WTC11 (cell line): ENCODE data around the gene CLEC7A. TPM values are rescaled to one million over a fixed set of nuclear protein-coding genes. Genes with fewer than 3 reads are reported as not detected.

Experiments
- ATAC-seq: fragments of 200-7000 bp; cut with Tn5 transposase; 2 replicates; pipeline ENCODE4 v1.10.0; 2021; ENCODE audit warnings: mild to moderate bottlenecking, moderate library complexity
- CTCF ChIA-PET: fragments of 300-600 bp; sonication (Branson Sonifier 250); formaldehyde crosslinking; loops from one replicate; lab custom pipeline; 2021; ENCODE audit warnings: antibody characterized with exemption; lab: Charles Lee
- POLR2A ChIA-PET: fragments of 350-600 bp; sonication (Branson Sonifier 250); formaldehyde crosslinking; loops from one replicate; lab custom pipeline; 2021; ENCODE audit warnings: antibody characterized with exemption; lab: Charles Lee
- DNase-seq: peaks from one replicate; pipeline ENCODE4 v3.0.0; 2021; ENCODE audit warnings: low spot score
- H3K27ac Mint-ChIP-seq: 2 replicates; pipeline ENCODE4 v1.8.0; 2021; ENCODE audit warnings: mixed read lengths
- H3K27me3 Mint-ChIP-seq: 2 replicates; pipeline ENCODE4 v1.8.0; 2021; ENCODE audit warnings: low read depth, mild to moderate bottlenecking, moderate library complexity, mixed read lengths
- H3K36me3 Mint-ChIP-seq: 2 replicates; pipeline ENCODE4 v1.8.0; 2021; ENCODE audit warnings: mixed read lengths
- H3K4me1 Mint-ChIP-seq: 2 replicates; pipeline ENCODE4 v1.8.0; 2022; ENCODE audit warnings: mixed read lengths
- H3K4me3 Mint-ChIP-seq: 2 replicates; pipeline ENCODE4 v1.8.0; 2021; ENCODE audit warnings: mild to moderate bottlenecking, moderate library complexity, mixed read lengths
- H3K9me3 Mint-ChIP-seq: 2 replicates; pipeline ENCODE4 v1.8.0; 2021; ENCODE audit warnings: mixed read lengths
- ELF4 ChIP-seq: sonication (generic); formaldehyde crosslinking; IDR thresholded peaks from 2 replicates; pipeline ENCODE4 v1.8.1; 2022; ENCODE audit warnings: low read depth, mild to moderate bottlenecking, moderate library complexity, missing genetic modification reagents
- ETV6 ChIP-seq: sonication (generic); formaldehyde crosslinking; IDR thresholded peaks from 2 replicates; pipeline ENCODE4 v1.8.1; 2022; ENCODE audit warnings: mild to moderate bottlenecking, missing genetic modification reagents
- FOXP4 ChIP-seq: sonication (generic); formaldehyde crosslinking; IDR thresholded peaks from 2 replicates; pipeline ENCODE4 v1.8.0; 2022; ENCODE audit warnings: mild to moderate bottlenecking, missing genetic modification reagents
- GRHL2 ChIP-seq: fragments of 250-450 bp; sonication (Bioruptor Pico); IDR thresholded peaks from 2 replicates; pipeline ENCODE4 v1.8.0; 2022; ENCODE audit warnings: mild to moderate bottlenecking, moderate library complexity; ENCODE audit not compliant: insufficient replicate concordance, severe bottlenecking
- JUN ChIP-seq: sonication (generic); formaldehyde crosslinking; IDR thresholded peaks from 2 replicates; pipeline ENCODE4 v1.8.0; 2023; ENCODE audit warnings: mild to moderate bottlenecking, missing genetic modification reagents
- MYBL2 ChIP-seq: sonication (generic); formaldehyde crosslinking; IDR thresholded peaks from 2 replicates; pipeline ENCODE4 v1.8.1; 2023; ENCODE audit warnings: mild to moderate bottlenecking, moderate library complexity, missing genetic modification reagents
- NFYB ChIP-seq: sonication (generic); formaldehyde crosslinking; conservative IDR thresholded peaks from 2 replicates; pipeline ENCODE4 v1.8.0; 2022; ENCODE audit warnings: low read depth, missing genetic modification reagents
- NR1H2 ChIP-seq: sonication (generic); formaldehyde crosslinking; IDR thresholded peaks from 2 replicates; pipeline ENCODE4 v1.9.0; 2021; ENCODE audit warnings: mild to moderate bottlenecking, moderate library complexity, missing genetic modification reagents
- PRDM15 ChIP-seq: sonication (generic); formaldehyde crosslinking; IDR thresholded peaks from 2 replicates; pipeline ENCODE4 v1.8.0; 2022; ENCODE audit warnings: missing genetic modification reagents
- RORB ChIP-seq: fragments of 250-450 bp; sonication (Bioruptor Pico); IDR thresholded peaks from 2 replicates; pipeline ENCODE4 v1.9.0; 2021; ENCODE audit warnings: mild to moderate bottlenecking
- TEAD4 ChIP-seq: sonication (generic); formaldehyde crosslinking; IDR thresholded peaks from 2 replicates; pipeline ENCODE4 v1.8.0; 2022; ENCODE audit warnings: mild to moderate bottlenecking, missing genetic modification reagents
- TP53 ChIP-seq: sonication (generic); formaldehyde crosslinking; IDR thresholded peaks from 2 replicates; pipeline ENCODE4 v1.8.1; 2023; ENCODE audit warnings: mild to moderate bottlenecking, missing genetic modification reagents
- ZBTB43 ChIP-seq: sonication (generic); formaldehyde crosslinking; IDR thresholded peaks from 2 replicates; pipeline ENCODE4 v1.8.1; 2023; ENCODE audit warnings: mild to moderate bottlenecking, missing genetic modification reagents
- ZNF232 ChIP-seq: sonication (generic); formaldehyde crosslinking; IDR thresholded peaks from 2 replicates; pipeline ENCODE4 v1.8.0; 2022; ENCODE audit warnings: mild to moderate bottlenecking, missing genetic modification reagents
- ZNF317 ChIP-seq: sonication (generic); formaldehyde crosslinking; IDR thresholded peaks from 2 replicates; pipeline ENCODE4 v1.8.1; 2023; ENCODE audit warnings: low read depth, mild to moderate bottlenecking, moderate library complexity, missing genetic modification reagents, borderline replicate concordance
- ZNF416 ChIP-seq: fragments of 250-450 bp; sonication (Bioruptor Pico); IDR thresholded peaks from 2 replicates; pipeline ENCODE4 v1.9.0; 2021; ENCODE audit warnings: mild to moderate bottlenecking, inconsistent platforms
- ZNF425 ChIP-seq: fragments of 250-450 bp; sonication (Bioruptor Pico); conservative IDR thresholded peaks from 2 replicates; pipeline ENCODE4 v1.9.0; 2021; ENCODE audit warnings: mild to moderate bottlenecking
- ZNF671 ChIP-seq: fragments of 250-450 bp; sonication (Bioruptor Pico); IDR thresholded peaks from 2 replicates; pipeline ENCODE4 v1.8.0; 2021; ENCODE audit warnings: mild to moderate bottlenecking
- total RNA-seq: library from RNA; stranded (reverse); gene quantifications from 3 replicates; pipeline ENCODE4 v1.2.3, GENCODE V29; 2021
- TF ChIP-seq, protein P1 (sequence below): sonication (generic); formaldehyde crosslinking; IDR thresholded peaks from 2 replicates; pipeline ENCODE4 v1.8.1; 2023; ENCODE audit warnings: mild to moderate bottlenecking, moderate library complexity, missing genetic modification reagents
- TF ChIP-seq, protein P2 (sequence below): sonication (generic); formaldehyde crosslinking; IDR thresholded peaks from 2 replicates; pipeline ENCODE4 v1.8.1; 2023; ENCODE audit warnings: mild to moderate bottlenecking, missing genetic modification reagents, borderline replicate concordance

Gene CLEC7A
- total RNA-seq, 1 experiment from 2014 or later = 0.48 TPM

- no peak for TF ChIP-seq PRDM15
- no peak for TF ChIP-seq ELF4 (CRISPR knock-in tag)
Observed at GRCh38 chr12:10101648-10102220, 28.3 kb downstream of the CLEC7A start (continued).

GRCh38 chr12:10101042-10101579 is 28.9 kb downstream of the CLEC7A start:
- no peak overlapping the region for H3K4me3 Mint-ChIP-seq
- TF ChIP-seq, protein P1, sequence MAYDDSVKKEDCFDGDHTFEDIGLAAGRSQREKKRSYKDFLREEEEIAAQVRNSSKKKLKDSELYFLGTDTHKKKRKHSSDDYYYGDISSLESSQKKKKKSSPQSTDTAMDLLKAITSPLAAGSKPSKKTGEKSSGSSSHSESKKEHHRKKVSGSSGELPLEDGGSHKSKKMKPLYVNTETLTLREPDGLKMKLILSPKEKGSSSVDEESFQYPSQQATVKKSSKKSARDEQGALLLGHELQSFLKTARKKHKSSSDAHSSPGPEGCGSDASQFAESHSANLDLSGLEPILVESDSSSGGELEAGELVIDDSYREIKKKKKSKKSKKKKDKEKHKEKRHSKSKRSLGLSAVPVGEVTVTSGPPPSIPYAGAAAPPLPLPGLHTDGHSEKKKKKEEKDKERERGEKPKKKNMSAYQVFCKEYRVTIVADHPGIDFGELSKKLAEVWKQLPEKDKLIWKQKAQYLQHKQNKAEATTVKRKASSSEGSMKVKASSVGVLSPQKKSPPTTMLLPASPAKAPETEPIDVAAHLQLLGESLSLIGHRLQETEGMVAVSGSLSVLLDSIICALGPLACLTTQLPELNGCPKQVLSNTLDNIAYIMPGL (CRISPR knock-in tag) = no peak
- TF ChIP-seq, protein P2, sequence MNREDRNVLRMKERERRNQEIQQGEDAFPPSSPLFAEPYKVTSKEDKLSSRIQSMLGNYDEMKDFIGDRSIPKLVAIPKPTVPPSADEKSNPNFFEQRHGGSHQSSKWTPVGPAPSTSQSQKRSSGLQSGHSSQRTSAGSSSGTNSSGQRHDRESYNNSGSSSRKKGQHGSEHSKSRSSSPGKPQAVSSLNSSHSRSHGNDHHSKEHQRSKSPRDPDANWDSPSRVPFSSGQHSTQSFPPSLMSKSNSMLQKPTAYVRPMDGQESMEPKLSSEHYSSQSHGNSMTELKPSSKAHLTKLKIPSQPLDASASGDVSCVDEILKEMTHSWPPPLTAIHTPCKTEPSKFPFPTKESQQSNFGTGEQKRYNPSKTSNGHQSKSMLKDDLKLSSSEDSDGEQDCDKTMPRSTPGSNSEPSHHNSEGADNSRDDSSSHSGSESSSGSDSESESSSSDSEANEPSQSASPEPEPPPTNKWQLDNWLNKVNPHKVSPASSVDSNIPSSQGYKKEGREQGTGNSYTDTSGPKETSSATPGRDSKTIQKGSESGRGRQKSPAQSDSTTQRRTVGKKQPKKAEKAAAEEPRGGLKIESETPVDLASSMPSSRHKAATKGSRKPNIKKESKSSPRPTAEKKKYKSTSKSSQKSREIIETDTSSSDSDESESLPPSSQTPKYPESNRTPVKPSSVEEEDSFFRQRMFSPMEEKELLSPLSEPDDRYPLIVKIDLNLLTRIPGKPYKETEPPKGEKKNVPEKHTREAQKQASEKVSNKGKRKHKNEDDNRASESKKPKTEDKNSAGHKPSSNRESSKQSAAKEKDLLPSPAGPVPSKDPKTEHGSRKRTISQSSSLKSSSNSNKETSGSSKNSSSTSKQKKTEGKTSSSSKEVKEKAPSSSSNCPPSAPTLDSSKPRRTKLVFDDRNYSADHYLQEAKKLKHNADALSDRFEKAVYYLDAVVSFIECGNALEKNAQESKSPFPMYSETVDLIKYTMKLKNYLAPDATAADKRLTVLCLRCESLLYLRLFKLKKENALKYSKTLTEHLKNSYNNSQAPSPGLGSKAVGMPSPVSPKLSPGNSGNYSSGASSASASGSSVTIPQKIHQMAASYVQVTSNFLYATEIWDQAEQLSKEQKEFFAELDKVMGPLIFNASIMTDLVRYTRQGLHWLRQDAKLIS = no peak
- TF ChIP-seq ZNF232 (CRISPR knock-in tag) (no peak), GRHL2 (no peak), TP53 (CRISPR knock-in tag) (no peak), ZNF425 (CRISPR knock-in tag) (no peak), TEAD4 (no peak), ZNF317 (CRISPR knock-in tag) (no peak), NR1H2 (CRISPR knock-in tag) (no peak), JUN (CRISPR knock-in tag) (no peak), RORB (no peak), ETV6 (CRISPR knock-in tag) (no peak), MYBL2 (CRISPR knock-in tag) (no peak), ZNF416 (CRISPR knock-in tag) (no peak), ZBTB43 (no peak), ZNF671 (CRISPR knock-in tag) (no peak), FOXP4 (CRISPR knock-in tag) (no peak), NFYB (CRISPR knock-in tag) (no peak), ELF4 (CRISPR knock-in tag) (no peak)
- POLR2A ChIA-PET = no interaction called here
- CTCF ChIA-PET = no interaction called here
- H3K4me1 Mint-ChIP-seq = peaks cover 12% of the 10 kb centered on the region
- ATAC-seq (no peak), DNase-seq (no peak)
- H3K27me3 Mint-ChIP-seq = 0 out of 2 replicates have a peak, but pooled peaks cover 4% of the 10 kb centered on the region
- H3K27ac Mint-ChIP-seq = no peak overlapping the region
- H3K9me3 Mint-ChIP-seq = peaks cover 10% of the 10 kb centered on the region
- peaks cover 5% of the 10 kb centered on the region; the same call in 1 of the 2 replicates for H3K36me3 Mint-ChIP-seq
